Measurements from ENCODE around the gene AGPAT2. TPM values are rescaled to one million over a fixed set of nuclear protein-coding genes. Genes with fewer than 3 reads are reported as not detected.

The AGPAT2 gene
- total RNA-seq, 4 donors from 2014 or later = 28.8 to 43.6 (median 38.4) TPM

- H3K36me3 ChIP-seq = no peaks in the 10 kb centered on the region
- H3K27me3 ChIP-seq = no peaks in the 10 kb centered on the region
- no peak overlapping the region for H3K4me3 ChIP-seq
- TF ChIP-seq POLR2A (IDR thresholded peaks at IDR 0.05) = no peak
- no peak for TF ChIP-seq POLR2AphosphoS5 (IDR thresholded peaks at IDR 0.05)
- TF ChIP-seq CTCF (IDR thresholded peaks at IDR 0.05) = no peak
- no peak for TF ChIP-seq EP300 (IDR thresholded peaks at IDR 0.05)
- ATAC-seq = no peak
- WGBS, 2 donors (ENCODE audit: low coverage in 1 of 2) = 0 to 56% methylated on average over 1 to 5 of the region's 16 CpGs
- H3K27ac ChIP-seq = no peak overlapping the region
- no peaks in the 10 kb centered on the region for H3K9me3 ChIP-seq
- peaks cover 0 to 21% (median 6%) of the 10 kb centered on the region in 3 donors for H3K4me1 ChIP-seq
Measured at GRCh38 chr9:136732444-136733178, 45.4 kb upstream of the AGPAT2 start.

- Histone ChIP-seq H3K27me3 (no peaks in the 10 kb centered on the region), H3K4me3 (no peak overlapping the region), H3K4me1 (peaks cover 0 to 48% (median 27%) of the 10 kb centered on the region in 3 donors), H3K9me3 (no peaks in the 10 kb centered on the region), H3K27ac (no peak overlapping the region), H3K36me3 (peaks cover 0 to 19% of the 10 kb centered on the region in 2 donors)
- TF ChIP-seq CTCF (IDR thresholded peaks at IDR 0.05) (no peak), POLR2A (IDR thresholded peaks at IDR 0.05) (no peak)
- 100% methylated on average over 1 of the region's 8 CpGs; no CpG with 5 or more reads in 1 of the 2 donors for WGBS, 2 donors (ENCODE audit: low coverage in 1 of 2)
- no peak for ATAC-seq
Measured at GRCh38 chr9:136729926-136730325, 42.7 kb upstream of the AGPAT2 start.

- peaks cover 0 to 56% (median 27%) of the 10 kb centered on the region in 3 donors for H3K4me1 ChIP-seq
- peak overlapping the region in 2 of 4 donors; percentile 82 to 84 for H3K27ac ChIP-seq
Measured at GRCh38 chr9:136729144-136729543, 41.9 kb upstream of the AGPAT2 start.

GRCh38 chr9:136728548-136729123, 41.4 kb upstream of the AGPAT2 start:
- no CpG with 5 or more reads among the region's 53 CpGs for WGBS, 2 donors (ENCODE audit: low coverage in 1 of 2)
- peaks cover 0 to 32% of the 10 kb centered on the region in 2 donors for H3K36me3 ChIP-seq
- peaks cover 0 to 61% (median 27%) of the 10 kb centered on the region in 3 donors for H3K4me1 ChIP-seq
- H3K4me3 ChIP-seq = peak overlapping the region; percentile 47 to 89
- peak; percentile 24 for ATAC-seq
- TF ChIP-seq CTCF (IDR thresholded peaks at IDR 0.05) (no peak), POLR2A (IDR thresholded peaks at IDR 0.05) (no peak), EP300 (IDR thresholded peaks at IDR 0.05) (no peak), POLR2AphosphoS5 (IDR thresholded peaks at IDR 0.05) (no peak)
- H3K9me3 ChIP-seq = no peaks in the 10 kb centered on the region
- peak overlapping the region in 3 of 4 donors; percentile 71 to 84 (median 82) for H3K27ac ChIP-seq
- no peaks in the 10 kb centered on the region for H3K27me3 ChIP-seq

More at GRCh38 chr9:136729144-136729543, 41.9 kb upstream of the AGPAT2 start:
- Histone ChIP-seq H3K4me3 (peak overlapping the region in 1 of 2 donors; percentile 89), H3K9me3 (no peaks in the 10 kb centered on the region), H3K36me3 (peaks cover 0 to 27% of the 10 kb centered on the region in 2 donors), H3K27me3 (no peaks in the 10 kb centered on the region)
- 73% methylated on average over 4 of the region's 7 CpGs; no CpG with 5 or more reads in 1 of the 2 donors for WGBS, 2 donors (ENCODE audit: low coverage in 1 of 2)
- ATAC-seq = no peak
- TF ChIP-seq EP300 (IDR thresholded peaks at IDR 0.05) = no peak
- no peak for TF ChIP-seq CTCF (IDR thresholded peaks at IDR 0.05)
- no peak for TF ChIP-seq POLR2A (IDR thresholded peaks at IDR 0.05)
- TF ChIP-seq POLR2AphosphoS5 (IDR thresholded peaks at IDR 0.05) = no peak

Data from gastroesophageal sphincter (tissue), 4 donors.